IPS-18a (cell line): ENCODE results near the gene LRRC59.
A peak's percentile ranks its signal among the peaks of the same experiment; 100 is the strongest.

Experiments used
- H3K27ac ChIP-seq: one replicate; pipeline ENCODE4 v1.5.1; 2013; ENCODE audit warnings: low read length
- H3K27me3 ChIP-seq: one replicate; pipeline ENCODE4 v1.6.1; 2013; ENCODE audit warnings: mild to moderate bottlenecking, low read length; ENCODE audit not compliant: control insufficient read depth, insufficient read depth
- H3K36me3 ChIP-seq: one replicate; pipeline ENCODE4 v1.6.1; 2013; ENCODE audit warnings: low read depth, low read length; ENCODE audit not compliant: control insufficient read depth
- H3K4me1 ChIP-seq: one replicate; pipeline ENCODE4 v1.6.1; 2013; ENCODE audit warnings: low read depth, low read length; ENCODE audit not compliant: control insufficient read depth
- H3K4me3 ChIP-seq: one replicate; pipeline ENCODE4 v1.5.1; 2013; ENCODE audit warnings: low read length
- H3K9ac ChIP-seq: one replicate; pipeline ENCODE4 v1.6.1; 2013; ENCODE audit warnings: mild to moderate bottlenecking, low read length, moderate library complexity
- H3K9me3 ChIP-seq: one replicate; pipeline ENCODE4 v1.6.1; 2013; ENCODE audit warnings: low read depth, low read length; ENCODE audit not compliant: control insufficient read depth

LRRC59 gene

DNA sequence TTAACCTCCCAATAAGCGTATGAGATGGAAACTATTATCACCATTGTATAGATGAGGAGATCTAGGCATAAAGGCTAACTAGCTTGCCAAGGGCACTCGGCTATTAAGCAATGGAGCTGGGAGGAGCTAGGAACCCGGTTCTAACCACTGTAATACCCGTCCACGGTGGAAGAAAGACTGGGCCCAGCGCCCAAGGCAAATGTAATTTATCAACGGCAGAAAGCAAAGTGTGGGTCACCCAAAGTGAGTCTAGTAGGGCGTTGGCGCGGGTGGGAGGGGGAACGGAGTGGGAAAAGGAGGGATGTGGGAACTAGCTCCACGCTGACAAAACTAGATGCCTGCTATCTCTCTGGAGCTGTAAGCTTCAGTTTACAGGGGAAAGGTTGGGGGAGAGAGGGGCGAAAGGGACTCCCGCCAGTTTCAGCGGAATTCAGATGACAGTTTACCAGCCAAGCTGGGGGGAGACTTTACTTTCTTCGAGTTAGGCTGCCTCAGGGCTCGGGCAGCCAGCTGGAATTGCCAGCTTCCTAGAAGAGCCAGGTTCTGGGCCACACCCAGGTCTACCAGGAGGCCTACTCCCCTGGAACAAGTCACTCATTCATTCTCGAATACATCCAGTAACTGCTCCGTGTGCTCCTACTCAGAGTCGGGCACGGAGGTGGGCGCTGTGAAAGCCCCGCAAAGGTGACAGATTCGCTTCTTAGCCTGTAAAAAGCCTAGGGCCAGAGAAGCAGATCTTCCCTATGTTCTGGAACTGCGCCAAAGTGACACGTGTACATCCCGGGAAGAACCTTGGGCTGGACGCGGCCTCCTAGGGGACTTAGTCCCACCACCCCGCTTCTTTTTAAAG is 837 bp downstream of the LRRC59 start:
- H3K9me3 ChIP-seq, result no peaks in the 10 kb centered on the region
- no peaks in the 10 kb centered on the region for H3K27me3 ChIP-seq
- peak overlapping the region; percentile 82 for H3K4me3 ChIP-seq
- H3K27ac ChIP-seq, result no peak overlapping the region
- peaks cover 33% of the 10 kb centered on the region for H3K36me3 ChIP-seq
- H3K4me1 ChIP-seq, result peaks cover 3% of the 10 kb centered on the region
- H3K9ac ChIP-seq, result peak overlapping the region; percentile 72

DNA sequence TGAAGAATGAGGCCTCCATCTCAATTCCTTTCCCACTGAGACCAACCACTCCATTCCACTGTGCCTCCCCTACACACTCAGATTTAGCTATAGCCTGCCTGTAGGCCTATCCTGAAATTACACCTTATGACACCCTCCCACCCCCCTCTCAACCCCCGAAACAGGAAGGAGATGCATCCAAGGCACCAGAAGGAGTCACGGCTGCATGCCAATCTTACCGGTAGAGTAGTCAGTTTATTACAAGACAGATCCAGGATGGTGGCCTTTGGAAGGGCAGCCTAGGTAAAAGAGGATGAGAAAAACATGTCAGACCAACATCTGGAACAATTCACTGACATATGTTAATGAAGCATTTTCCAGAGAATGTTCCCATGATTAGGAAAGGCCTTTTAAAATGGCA is 2.6 kb downstream of the LRRC59 start:
- H3K4me1 ChIP-seq, result peaks cover 3% of the 10 kb centered on the region
- no peak overlapping the region for H3K27ac ChIP-seq
- H3K9ac ChIP-seq, result no peak overlapping the region

GRCh38 chr17:50393700-50394099 is 3.6 kb downstream of the LRRC59 start:
- no peak overlapping the region for H3K4me3 ChIP-seq
- no peak overlapping the region for H3K9ac ChIP-seq
- H3K36me3 ChIP-seq, result peaks cover 61% of the 10 kb centered on the region
- no peaks in the 10 kb centered on the region for H3K9me3 ChIP-seq
- H3K27ac ChIP-seq, result no peak overlapping the region
- H3K27me3 ChIP-seq, result no peaks in the 10 kb centered on the region
- H3K4me1 ChIP-seq, result peaks cover 3% of the 10 kb centered on the region

More for the DNA sequence above, 2.6 kb downstream of the LRRC59 start:
- Histone ChIP-seq H3K9me3 (no peaks in the 10 kb centered on the region), H3K27me3 (no peaks in the 10 kb centered on the region), H3K36me3 (peaks cover 51% of the 10 kb centered on the region), H3K4me3 (no peak overlapping the region)

DNA sequence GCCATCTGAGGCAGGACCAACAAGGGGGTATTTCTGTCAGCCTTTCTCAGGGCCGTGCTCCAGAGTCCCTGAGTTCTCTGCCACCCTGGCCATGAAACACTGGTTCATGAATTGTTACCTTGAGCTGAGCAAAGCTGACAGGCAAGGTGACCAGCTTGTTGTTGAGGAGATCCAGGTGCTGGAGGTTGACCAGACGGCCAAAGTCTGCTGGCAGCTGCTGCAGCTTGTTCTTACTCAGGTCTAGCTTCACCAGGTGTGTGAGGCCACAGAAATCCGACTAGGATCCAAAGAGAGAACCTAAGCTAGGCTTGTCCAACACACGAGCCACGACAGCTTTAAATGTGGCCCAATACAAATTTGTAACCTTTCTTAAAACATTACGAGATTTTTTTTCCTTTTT is 4.7 kb downstream of the LRRC59 start:
- no peak overlapping the region for H3K9ac ChIP-seq
- H3K36me3 ChIP-seq, result peaks cover 71% of the 10 kb centered on the region
- H3K4me3 ChIP-seq, result no peak overlapping the region
- H3K27ac ChIP-seq, result no peak overlapping the region
- H3K4me1 ChIP-seq, result peaks cover under 1% of the 10 kb centered on the region
- H3K9me3 ChIP-seq, result no peaks in the 10 kb centered on the region
- H3K27me3 ChIP-seq, result no peaks in the 10 kb centered on the region

- Histone ChIP-seq H3K27ac (no peak overlapping the region), H3K9me3 (no peaks in the 10 kb centered on the region), H3K9ac (no peak overlapping the region), H3K4me3 (no peak overlapping the region), H3K4me1 (no peaks in the 10 kb centered on the region), H3K27me3 (no peaks in the 10 kb centered on the region), H3K36me3 (peaks cover 98% of the 10 kb centered on the region)
These were observed 7.8 kb downstream of the LRRC59 start for GRCh38 chr17:50389534-50389933.

DNA sequence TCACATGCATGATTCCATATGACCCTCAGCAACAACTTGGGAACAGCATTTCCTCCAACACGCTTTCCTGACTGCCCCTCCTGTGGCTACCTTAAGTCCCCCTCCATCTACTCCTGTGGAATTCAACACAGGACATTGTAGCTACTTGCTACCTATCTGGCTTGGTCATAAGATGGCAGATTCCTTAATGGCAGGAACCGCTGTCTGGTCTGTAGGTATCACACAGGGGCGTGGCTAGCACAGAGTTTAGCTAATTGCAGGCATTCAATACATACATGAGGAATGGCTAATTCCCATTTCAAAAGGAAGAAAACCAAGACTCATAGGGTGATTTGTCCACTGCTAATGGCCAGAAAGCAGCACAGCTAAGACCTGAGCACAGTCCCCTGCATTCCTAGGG is 8.6 kb downstream of the LRRC59 start:
- Histone ChIP-seq H3K27me3 (no peaks in the 10 kb centered on the region), H3K4me1 (no peaks in the 10 kb centered on the region), H3K27ac (no peak overlapping the region), H3K4me3 (no peak overlapping the region), H3K36me3 (peaks cover 96% of the 10 kb centered on the region), H3K9ac (no peak overlapping the region), H3K9me3 (no peaks in the 10 kb centered on the region)

GRCh38 chr17:50386510-50386909 is 10.8 kb downstream of the LRRC59 start:
- H3K36me3 ChIP-seq, result peaks cover 96% of the 10 kb centered on the region
- no peak overlapping the region for H3K27ac ChIP-seq

GRCh38 chr17:50382931-50383330 is 14.4 kb downstream of the LRRC59 start:
- Histone ChIP-seq H3K9me3 (no peaks in the 10 kb centered on the region), H3K9ac (no peak overlapping the region), H3K4me3 (no peak overlapping the region), H3K27ac (no peak overlapping the region), H3K4me1 (no peaks in the 10 kb centered on the region), H3K27me3 (no peaks in the 10 kb centered on the region), H3K36me3 (peaks cover 87% of the 10 kb centered on the region)

More at GRCh38 chr17:50386510-50386909, 10.8 kb downstream of the LRRC59 start:
- no peaks in the 10 kb centered on the region for H3K4me1 ChIP-seq
- H3K27me3 ChIP-seq, result no peaks in the 10 kb centered on the region
- no peak overlapping the region for H3K4me3 ChIP-seq
- H3K9me3 ChIP-seq, result no peaks in the 10 kb centered on the region
- H3K9ac ChIP-seq, result no peak overlapping the region

GRCh38 chr17:50381920-50382319 is 15.4 kb downstream of the LRRC59 start:
- Histone ChIP-seq H3K4me3 (no peak overlapping the region), H3K36me3 (peaks cover 77% of the 10 kb centered on the region), H3K9me3 (no peaks in the 10 kb centered on the region), H3K4me1 (no peaks in the 10 kb centered on the region), H3K27me3 (no peaks in the 10 kb centered on the region), H3K9ac (no peak overlapping the region), H3K27ac (no peak overlapping the region)

DNA sequence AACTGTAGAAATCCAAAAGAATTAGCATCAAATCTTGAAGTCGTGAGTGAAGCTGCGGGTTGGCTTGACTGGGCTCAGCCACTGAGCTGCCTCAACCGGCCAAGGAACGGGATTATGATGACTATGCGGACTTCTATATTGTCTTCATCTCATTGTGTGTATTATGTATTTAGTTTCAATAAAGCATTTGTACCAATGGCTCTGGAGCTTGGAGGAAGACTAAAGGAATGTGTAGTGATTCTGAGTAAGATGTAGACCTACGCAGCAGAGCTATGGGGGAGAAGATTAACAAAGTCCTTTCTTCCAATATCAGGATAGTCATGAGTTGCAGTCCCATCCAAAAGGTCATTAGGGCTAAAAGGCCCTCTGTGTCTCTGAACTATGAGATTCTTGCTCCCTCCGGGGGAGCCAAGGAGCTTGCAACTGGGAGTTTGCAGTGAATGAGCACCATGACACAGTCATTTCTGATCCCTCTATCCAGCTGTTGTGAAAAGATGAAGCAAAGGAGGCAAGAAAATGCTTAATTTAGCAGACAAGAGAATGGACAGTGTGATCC is 16.0 kb downstream of the LRRC59 start:
- Histone ChIP-seq H3K36me3 (peaks cover 71% of the 10 kb centered on the region), H3K4me1 (no peaks in the 10 kb centered on the region)

DNA sequence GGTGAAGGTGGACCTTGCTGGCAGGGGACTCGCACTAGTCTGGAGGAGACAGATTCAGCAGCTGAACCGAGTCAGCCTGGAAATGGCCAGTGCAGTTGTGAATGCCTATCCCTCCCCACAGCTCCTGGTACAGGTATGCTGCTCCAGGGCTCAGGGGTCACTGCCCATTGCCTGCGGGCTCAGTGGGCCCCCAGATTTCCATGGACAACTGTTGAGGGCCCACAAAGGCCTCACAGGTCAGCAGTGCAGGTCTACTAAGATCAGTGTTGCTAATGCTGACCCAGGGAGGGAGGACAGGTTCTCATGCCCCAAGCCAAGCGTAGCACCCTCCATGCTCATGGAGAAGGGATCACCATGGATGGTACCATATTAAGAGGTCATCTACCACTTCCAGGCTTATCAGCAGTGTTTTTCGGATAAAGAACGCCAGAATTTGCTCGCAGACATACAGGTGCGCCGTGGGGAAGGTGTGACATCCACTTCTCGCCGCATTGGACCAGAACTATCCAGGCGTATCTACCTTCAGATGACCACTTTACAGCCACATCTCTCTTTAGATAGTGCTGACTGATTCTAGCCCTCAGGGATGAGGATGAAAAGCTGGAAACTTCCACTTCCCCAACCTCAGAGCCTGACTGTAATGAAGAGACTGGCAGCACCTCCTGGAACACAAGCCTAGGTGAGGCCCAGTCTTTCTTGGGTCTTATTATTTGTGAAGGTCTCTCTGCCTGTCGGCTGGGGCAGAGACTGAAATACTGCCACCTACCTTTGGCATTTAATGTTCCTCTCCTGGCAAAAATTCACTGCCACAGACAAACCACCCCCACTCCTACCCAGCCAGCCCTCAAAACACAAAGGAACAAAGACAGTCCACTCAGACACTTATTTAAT is 16.7 kb downstream of the LRRC59 start:
- no peaks in the 10 kb centered on the region for H3K27me3 ChIP-seq
- no peak overlapping the region for H3K4me3 ChIP-seq
- H3K4me1 ChIP-seq, result no peaks in the 10 kb centered on the region
- no peaks in the 10 kb centered on the region for H3K9me3 ChIP-seq
- no peak overlapping the region for H3K9ac ChIP-seq
- no peak overlapping the region for H3K27ac ChIP-seq
- peaks cover 68% of the 10 kb centered on the region for H3K36me3 ChIP-seq

More for the DNA sequence above, 16.0 kb downstream of the LRRC59 start:
- Histone ChIP-seq H3K9me3 (no peaks in the 10 kb centered on the region), H3K27me3 (no peaks in the 10 kb centered on the region), H3K27ac (no peak overlapping the region), H3K4me3 (no peak overlapping the region), H3K9ac (no peak overlapping the region)
